GM21717 (cell line): Measurements from ENCODE around the gene PLXNA2.

Source experiments
- ATAC-seq: cut with Tn5 transposase; IDR thresholded peaks from one replicate; pipeline ENCODE4 v1.9.1; 2021; ENCODE audit warnings: mild to moderate bottlenecking, moderate library complexity; ENCODE audit not compliant: unreplicated experiment

Gene PLXNA2

DNA sequence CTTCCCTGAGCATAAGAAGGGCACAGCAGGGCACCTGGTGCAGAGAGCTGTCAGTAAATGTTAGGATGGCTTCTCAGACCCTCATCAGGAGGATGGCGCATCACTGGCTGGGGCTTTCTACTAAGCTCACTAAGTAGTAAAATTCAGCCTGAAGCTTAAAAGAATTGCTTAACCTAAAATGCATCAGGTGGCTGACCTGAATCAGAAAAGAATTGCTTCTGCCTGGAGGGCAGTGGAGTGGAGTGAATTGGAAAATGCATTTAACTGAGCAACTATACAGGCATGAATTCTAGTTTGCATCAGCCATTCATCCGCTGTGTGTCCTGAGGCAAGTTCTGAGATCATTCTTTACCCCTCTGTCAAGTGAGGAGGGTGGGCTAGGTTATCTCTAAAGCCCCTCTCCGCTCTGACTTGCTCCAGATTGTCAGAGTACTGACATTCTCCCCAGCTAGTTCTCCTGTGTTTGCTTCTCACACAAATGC is 191.2 kb downstream of the PLXNA2 start:
- no peak for ATAC-seq

DNA sequence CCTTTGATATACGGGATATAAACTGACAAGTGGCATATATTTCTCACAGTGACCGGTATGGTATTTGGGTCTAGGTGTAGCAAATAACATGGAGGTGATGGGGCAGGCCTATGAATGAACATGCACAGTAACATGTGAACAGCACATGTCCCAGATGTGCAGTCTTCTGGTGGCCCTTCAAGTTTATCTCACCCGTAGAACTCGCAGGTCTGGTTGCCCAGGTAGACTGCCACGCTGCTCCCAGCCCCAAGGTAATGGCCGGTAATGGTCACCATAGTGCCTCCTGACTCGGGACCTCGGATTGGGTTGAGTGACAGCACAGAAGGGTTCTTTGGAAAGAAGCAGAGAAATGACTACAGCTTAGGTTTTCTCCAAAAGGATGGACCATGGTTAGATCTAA is 192.0 kb downstream of the PLXNA2 start:
- no peak for ATAC-seq

DNA sequence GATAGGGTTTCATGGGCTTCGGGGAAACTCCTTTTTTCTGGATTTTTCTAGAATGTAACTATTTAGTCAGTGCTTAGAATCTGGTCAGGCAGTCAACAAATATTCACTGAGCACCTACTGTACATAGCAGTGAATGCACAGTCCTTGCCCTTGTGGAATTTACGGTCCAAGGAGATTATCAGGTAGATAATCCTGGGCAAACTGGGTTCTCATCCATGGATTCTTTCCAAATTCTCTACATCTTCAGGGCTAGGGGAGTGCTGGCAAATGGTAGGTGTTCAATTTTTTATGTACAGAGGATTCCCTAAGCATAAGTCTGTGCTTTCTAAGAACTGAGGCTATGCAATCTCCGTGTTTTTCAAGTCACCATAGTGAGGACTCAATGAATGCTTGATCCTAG is 192.5 kb downstream of the PLXNA2 start:
- ATAC-seq = no peak

DNA sequence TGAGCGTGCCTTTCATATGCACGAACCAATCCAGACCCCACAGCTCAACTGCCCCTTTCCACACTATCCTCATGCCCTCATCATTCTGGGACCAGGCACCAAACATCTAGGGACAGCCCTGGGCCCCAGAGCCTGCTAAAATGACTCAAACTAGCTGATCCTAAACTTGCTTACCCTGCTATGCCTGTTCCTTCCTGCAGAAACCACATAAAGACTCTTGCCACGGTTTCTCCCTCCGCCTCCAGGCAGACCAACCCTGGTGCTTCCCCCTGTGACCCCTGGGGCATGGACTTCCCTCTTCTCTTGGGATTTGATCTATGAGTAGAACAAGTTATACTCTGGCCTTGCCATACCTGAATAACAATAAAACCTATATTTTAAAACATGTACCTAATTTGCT is 195.3 kb downstream of the PLXNA2 start:
- ATAC-seq = no peak

DNA sequence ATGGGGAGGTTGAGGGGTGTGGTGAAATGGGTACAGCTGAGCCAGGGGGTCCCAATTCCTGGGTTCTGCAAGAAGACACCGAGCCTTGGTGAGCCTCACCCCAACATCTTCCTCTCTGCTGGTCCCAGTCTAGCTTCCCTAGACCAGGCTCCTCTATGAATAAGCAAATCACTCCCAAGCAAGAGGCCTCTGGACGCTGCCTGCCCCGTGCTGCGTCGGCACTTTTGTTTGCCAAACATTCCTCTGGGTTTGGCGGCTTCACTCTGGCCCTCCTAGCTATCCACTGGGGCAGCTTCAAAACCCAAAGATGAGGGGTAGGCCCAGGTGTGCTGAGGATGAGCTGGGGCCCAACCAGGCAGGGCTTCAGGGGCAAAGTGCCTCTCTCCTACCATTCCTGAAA is 196.2 kb downstream of the PLXNA2 start:
- no peak for ATAC-seq

DNA sequence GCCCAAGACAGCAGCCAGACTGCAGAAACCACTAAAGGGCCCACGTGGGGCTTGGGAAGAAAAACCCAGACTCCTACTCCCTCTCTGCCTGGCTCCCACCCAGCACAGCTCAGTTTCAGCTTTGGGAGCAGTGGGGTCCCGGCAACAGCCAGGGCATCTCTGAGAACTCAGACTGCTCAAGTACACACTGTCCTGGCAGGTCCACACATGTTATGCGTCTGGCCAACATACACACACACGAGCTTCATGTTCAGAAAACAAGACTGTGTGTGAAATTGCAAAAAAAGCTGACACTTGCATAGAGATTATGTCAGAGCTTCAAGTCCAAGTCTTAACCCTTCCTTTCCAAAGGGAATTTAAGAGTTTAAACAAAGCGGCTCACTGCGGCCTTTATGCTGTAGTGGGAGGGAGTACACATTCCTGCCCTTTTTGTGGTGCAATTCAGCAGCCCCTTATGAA is 196.7 kb downstream of the PLXNA2 start:
- no peak for ATAC-seq

DNA sequence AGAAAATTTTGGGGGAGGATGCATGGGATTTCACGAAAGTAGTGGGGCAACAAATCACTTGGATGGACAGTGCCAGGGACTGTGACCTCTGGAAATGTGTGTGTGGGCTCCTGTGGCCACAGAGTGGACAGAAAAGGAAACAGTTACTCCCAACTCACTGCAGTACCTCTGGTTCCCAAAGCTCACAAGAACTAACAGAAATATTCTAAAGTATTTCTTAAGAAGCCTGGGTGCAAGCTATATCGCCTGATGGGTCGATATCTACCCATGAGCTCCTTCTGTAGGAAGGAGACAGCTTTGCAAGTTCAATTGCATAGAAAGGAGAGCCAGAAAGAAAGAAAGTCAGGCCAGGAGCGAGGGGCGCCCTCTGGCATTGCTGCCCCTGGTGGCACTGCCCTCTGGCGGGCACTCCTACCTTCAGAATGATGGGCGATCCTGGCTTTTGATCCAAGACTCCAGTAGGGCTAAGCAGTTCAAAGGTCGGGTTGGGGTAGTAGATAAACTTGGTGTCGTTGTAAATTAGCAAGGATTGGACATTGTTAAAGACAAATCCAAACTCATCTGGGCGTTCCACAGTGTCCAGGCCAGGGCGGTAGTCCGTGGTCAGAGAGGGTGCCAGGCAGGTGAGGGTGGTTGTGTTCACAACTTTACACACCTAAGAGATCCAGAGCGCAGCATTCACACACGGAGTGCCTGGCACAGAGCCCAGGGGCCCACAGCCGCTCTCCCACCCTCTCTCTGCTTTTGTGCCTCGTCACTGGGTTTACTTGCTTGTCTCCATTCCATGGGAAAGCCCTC is 198.5 kb downstream of the PLXNA2 start:
- no peak for ATAC-seq

DNA sequence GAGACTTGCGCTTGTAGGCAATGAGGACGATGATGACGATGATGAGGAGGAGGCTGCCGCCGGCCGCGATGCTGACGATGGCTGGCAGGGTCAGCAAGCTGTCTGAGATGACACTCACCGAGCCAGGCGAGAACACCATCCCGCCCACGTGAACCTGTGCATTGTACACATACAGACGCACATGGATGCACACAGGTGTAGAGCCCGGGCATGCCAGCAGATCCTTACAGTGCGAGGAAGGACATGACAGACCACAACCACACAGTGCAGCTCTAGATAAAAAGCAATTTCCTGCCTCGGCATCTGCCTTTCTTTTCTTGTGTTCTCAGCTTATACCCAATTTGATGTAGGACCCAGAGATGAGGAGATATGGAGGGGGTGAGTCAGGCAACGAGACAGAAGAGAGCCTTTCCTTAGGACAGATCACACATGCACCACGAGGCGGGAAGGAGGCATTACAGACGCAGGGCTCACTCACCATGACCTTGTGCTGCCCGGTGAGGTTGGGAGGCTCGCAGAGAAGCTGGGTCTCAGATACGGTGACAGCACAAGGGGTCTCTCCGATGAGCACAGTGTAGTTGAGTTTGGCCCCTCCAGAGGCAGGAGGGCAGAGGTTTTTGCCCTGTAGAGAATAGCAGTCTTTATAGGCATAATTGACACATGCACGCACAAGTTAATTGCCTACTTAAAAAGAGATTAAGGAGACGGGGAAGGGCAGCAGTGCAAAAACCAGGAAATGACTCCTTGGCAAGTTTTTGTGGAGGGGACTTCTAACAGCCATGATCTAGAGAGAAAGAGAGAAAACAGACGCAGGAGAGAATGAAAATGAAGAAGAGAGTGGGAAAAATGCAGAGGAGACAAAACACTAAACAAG is 199.4 kb downstream of the PLXNA2 start:
- no peak for ATAC-seq

DNA sequence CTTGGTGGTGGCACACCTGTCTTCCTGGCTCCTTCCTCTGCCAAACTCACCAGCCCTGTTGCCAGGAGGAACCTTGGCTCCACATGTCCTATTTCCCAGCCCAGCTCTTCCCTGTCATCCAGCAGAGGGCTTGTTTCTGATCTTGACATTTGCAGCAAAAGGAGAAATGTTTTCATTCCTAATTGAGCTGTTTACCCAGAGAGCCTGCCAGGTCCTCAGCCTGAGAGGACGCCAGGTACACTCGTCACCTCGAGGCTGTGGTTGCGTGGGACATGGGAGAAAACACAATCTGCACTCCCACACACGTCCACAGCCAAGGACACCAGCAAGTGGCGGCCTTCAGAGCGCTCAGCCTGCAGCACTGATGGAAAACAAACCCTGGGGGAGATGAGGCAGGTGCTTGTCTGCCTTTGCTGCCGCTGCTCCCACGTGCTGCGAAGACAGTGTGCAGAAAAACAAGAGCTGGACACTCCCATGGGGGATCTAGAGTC is 200.4 kb downstream of the PLXNA2 start:
- no peak for ATAC-seq

DNA sequence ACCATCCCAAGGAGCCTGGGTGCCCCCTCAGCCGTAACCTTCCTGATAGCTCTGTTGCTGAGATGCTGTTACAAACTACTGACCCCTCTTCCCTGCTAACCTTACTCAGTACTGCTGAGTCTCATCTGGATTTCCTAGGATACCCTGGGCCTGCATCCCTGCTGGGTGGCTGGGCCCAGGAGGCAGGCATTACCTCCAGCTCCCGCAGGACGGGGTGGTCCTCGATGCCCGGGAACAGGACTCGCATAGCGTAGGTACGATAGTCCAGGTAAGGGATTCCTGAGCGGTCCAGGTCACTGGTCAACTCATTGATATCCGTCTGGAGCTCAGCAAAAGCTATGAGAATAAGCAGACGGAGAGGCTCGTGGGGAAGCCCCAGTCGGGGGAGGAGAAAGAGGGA is 201.3 kb downstream of the PLXNA2 start:
- no peak for ATAC-seq

DNA sequence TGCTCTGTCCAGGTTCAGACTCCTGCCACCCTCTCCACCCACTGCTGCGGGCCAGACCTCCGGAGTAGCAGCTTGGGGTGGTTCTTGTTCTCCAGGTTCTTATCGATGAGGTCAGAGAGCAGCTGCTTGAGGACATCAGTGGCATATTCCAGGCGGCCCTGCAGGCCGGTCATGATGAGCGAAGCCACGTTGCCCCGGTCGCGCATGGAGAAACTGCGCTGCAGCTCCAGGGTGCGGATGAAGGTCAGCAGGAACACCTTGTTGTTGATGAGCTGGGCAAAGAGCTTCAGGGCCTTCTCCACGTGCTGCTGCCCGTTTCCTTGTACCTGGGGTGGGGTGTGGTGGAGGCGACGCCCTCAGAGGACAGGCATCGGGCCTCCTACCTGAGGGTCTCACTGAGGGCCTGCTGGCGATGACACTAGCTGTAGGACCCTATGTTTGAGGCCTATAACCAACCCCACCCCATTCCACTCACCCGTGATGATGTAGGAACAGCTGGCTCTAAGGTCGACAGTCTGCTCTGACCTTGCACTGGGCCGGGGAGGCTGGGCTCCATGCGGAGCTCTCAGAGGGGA is 202.1 kb downstream of the PLXNA2 start:
- no peak for ATAC-seq

DNA sequence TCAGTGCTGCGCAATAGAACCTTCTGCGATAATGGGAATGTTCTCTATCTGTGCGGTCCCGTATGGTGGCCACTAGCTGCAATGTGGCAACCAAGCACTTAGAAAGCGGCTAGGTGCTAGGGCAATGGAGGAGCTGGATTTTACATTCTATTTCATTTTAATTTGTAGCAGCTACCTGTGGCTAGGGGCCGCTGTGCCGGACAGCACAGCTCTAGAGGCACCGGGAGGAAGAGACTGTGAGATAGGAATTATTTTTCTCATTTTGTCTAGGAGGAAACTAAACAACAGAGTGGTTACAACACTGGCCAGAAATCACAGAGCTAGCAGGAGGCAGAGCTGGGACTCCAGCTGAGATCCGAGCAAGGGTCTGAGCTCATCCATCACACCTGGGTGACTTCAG is 202.7 kb downstream of the PLXNA2 start:
- ATAC-seq = no peak

DNA sequence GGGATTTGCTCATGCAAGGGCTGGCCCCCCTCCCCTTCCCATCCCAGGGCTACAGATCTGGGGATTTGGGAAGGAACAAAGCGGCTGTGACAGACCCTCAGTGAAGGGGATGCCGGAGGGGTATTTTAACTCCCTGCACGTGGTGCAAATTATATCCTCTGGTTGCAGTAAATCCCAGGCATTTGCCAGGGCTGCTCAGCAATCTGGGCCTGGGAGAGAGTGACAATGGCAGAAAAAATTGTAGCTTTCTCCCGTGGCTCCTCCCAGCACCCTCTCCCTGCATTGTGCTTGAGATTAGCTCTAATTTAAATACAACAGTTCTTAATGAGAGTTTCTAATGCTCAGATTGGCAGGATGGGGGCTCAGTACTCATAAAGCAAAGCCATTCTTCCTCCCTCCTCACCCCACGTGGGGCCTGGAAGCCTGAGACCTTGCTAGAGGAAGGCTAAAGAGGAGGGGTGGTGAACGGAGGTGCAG is 203.3 kb downstream of the PLXNA2 start:
- ATAC-seq = no peak

DNA sequence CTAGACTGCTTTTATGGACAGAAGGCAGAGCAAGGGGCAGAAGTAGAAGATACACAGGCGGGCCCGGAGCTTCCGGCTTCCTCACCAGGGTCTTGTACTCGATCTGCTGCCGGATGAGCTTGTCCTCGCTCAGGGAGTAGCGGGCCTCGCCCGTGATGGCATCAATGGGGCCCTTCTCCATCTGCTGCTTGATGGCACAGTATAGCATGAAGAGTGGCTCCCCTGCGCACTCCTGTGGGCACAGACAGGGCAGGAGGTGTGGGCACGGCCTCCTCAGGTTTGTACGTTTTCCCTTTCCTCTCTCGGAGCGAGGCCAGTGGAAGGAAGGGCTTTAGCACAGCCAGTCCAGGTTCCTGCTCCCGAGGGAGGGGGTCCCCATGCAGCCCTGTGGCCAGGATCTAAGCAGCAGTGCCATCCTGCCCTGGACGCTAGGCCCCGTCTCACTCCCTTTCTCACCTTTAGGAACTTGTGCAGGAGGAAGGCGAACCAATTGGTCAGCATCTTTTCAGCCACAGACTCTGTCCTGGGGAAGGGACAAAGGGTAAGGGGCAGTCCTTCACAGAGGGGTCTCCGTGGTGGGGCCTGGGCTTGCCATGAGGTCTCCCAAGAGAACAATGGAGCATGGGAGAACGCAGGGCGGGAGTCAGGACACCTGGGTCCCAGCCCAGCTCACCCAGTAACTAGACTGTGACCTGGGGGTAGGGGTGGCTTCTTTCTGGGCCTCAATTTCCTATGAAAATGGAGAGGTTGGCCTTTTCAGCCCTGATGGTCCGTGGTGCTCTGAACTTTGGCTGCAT is 204.4 kb downstream of the PLXNA2 start:
- ATAC-seq = no peak

DNA sequence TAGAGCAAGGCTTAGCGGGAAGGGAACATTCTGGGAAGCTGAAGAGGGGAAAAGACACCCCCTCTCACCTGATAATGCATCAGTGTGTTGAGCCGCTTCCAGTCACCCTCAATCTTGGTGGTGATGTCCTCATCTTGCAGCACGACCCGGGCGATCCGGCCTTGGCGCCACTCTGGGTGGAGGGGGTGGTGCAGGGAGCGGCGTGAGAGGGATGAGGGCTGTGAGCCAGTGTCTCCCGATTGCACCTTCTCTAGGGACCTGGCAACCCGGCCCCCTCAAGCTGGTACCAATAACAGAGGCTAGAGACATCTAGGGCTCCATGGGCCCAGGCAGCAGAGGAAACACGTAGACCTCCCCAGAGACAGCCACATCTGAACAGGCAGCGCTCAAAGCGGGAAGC is 205.9 kb downstream of the PLXNA2 start:
- no peak for ATAC-seq

DNA sequence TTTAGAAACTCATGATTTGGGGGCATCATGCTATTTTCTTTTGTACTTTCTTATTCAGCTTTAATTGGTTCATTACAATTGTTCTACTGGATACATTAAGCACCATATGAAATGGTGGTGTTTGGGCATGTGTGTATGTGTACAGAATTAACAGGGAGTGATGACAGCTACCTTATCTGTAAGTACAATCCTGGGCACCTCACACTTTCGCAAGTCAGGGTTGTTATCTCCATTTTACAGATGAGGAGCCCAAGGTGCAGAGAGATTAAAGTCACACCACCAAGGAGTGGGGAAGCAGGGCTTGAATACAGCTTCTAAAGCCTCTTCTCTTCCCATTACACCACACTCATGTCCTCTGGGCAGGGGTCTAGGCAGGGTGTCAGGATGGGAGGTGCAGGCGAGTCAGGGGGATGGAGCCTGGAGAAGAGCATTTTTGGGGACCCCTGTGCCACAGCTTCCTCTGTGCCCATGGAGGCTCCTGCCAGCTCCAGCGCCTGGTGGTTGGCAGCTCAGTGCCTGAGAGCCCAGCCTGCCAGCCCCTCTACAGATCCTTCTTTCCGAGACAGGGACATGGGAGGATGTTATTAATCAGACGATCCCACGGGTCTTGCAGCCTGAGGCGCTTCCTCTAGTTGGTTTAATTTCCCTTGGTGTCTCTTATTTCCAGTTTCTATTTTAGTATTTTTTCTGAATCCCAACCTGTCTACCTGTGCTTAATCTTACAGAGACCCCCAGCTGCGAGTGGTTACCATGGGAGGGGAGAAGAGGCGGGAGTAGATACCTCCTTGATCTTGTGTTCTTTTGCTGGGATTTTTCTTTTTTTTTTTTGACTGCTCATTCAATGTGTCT is 207.0 kb downstream of the PLXNA2 start:
- no peak for ATAC-seq

DNA sequence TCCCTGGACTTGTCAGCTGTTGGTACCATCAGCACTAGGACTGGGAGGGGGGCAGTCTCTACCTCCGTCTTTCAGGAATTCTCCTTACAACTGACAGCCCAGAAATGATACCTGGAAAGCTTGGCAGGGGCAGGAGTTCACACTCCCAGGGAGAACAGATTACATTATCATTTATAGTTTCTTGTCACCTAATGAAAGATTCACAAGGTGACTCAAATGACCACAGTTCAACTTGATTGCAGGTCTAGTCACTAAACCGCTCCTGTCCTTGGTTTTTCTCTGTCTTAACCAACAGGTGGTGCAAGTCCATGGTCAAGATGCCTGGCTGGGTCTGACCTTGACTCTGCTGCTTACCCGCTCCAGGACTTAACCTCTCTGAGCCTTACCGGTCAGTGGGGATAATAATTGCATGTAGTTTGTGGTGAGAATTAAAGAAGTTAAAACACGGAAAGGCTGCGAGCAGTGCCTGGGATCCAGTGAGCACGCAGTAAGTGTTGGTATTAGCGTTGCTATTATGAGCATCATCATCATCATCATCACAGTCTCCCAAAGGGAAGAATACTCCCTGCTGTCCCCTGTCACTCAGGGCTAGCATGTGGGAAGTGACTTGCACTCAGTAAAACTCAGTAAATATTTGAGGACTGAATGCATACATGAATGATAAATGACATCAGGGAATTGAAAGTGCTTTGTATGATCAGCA is 207.9 kb downstream of the PLXNA2 start:
- no peak for ATAC-seq

DNA sequence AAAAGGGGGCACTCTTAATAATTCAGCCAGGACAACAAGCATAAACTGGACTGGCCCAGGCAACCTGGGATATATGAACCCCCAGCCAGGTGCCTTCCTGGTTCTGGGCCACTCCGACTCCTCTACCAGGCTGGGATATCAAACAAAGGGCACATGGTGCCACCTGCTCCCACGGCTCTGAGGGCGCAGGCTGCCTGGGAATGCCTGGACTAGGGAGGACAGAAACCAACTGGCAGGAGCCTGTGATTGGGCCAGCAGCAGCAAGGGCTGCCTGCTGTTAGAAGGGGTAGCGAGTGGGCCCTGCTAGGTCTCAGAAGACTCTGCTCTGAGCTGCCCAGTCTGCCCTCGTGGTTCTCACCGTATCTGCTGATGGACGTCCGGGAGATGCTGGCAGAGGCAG is 210.0 kb downstream of the PLXNA2 start:
- ATAC-seq = no peak

DNA sequence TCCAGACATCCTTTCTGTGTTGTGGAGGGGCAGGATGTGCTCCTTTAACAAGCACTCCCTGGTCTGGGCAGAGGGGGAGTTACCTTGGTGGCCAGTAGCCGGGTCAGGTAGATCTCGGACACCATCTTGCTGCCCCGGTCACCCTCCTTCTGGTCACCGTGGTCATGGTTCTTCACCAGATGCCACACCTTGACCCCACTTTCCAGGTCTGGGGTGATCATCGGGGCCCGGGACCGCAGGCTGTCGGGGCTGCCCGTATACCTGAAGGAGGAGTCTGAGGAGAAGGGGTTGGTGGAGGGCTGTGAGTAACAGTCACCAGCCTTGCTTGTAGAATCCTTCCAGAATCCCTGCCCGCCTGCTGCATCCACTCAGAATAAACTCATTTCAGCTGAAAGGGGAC is 210.9 kb downstream of the PLXNA2 start:
- no peak for ATAC-seq
